ENCODE measurements around the gene TCF25. TPM values are rescaled to one million over a fixed set of nuclear protein-coding genes. Genes with fewer than 3 reads are reported as not detected.
A peak's percentile ranks its signal among the peaks of the same experiment; 100 is the strongest.
"Not testable (repeated sequence)": the region's sequence is repeated elsewhere in the genome, so short reads cannot be mapped to it uniquely, and the experiment has no call there.

TCF25 gene
- 100 to 1,000 TPM; 123 to 202 (median 160) TPM for total RNA-seq

DNA sequence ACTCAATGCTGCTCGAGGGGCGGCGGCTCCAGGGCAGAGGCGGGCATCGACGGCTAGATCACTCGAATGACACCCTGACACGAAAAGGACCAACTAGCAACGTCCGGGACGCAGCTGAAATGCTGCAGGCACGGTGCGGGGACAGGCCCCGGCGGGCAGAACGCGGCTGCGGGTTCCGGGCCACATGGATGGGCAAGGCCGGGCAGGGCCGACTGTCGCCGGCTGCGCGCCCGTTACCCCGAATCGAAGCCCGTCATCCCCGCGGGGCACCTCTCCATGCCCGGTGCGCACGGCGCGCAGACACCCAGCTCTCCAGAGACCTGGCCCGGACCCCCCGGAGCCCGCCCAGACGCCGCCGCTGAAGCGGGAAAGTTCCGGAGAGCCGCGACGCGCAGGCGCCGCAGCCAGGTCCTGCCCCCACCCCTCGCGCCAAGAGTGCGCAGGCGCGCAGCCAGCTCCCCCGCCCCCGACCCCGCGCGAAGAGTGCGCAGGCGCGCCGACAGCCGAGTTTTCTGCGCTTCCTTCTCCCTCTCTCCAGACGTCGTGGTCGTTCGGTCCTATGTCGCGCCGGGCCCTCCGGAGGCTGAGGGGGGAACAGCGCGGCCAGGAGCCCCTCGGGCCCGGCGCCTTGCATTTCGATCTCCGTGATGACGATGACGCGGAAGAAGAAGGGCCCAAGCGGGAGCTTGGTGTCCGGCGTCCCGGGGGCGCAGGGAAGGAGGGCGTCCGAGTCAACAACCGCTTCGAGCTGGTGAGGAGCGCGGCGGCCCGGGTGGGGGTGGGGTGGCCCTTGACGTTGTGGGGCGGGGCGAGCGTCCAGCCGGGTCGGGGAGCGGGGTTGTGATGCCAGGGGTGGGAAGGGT, at the start of gene TCF25:
Gene TCF25, plus strand, starts transcription at position 484 of the 863 bp plus-strand sequence. Its CDS starts 76 bp downstream, at position 560.
- no peak for DNase-seq (ENCODE audit: low spot score)
- ATAC-seq (ENCODE audit: low FRiP score) = peak; percentile 75
- TF ChIP-seq, protein P1, sequence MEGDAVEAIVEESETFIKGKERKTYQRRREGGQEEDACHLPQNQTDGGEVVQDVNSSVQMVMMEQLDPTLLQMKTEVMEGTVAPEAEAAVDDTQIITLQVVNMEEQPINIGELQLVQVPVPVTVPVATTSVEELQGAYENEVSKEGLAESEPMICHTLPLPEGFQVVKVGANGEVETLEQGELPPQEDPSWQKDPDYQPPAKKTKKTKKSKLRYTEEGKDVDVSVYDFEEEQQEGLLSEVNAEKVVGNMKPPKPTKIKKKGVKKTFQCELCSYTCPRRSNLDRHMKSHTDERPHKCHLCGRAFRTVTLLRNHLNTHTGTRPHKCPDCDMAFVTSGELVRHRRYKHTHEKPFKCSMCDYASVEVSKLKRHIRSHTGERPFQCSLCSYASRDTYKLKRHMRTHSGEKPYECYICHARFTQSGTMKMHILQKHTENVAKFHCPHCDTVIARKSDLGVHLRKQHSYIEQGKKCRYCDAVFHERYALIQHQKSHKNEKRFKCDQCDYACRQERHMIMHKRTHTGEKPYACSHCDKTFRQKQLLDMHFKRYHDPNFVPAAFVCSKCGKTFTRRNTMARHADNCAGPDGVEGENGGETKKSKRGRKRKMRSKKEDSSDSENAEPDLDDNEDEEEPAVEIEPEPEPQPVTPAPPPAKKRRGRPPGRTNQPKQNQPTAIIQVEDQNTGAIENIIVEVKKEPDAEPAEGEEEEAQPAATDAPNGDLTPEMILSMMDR (IDR thresholded peaks at IDR 0.05) = no peak

- not testable (repeated sequence) for ATAC-seq (ENCODE audit: low FRiP score); DNase-seq (ENCODE audit: low spot score)
Measured at GRCh38 chr16:89823824-89824148, 49.6 kb upstream of the TCF25 start.

- no peak for DNase-seq (ENCODE audit: low spot score)
- no peak for ATAC-seq (ENCODE audit: low FRiP score)
- TF ChIP-seq, protein P1 (IDR thresholded peaks at IDR 0.05) = no peak
Measured at GRCh38 chr16:89826531-89827382, 46.6 kb upstream of the TCF25 start.

DNA sequence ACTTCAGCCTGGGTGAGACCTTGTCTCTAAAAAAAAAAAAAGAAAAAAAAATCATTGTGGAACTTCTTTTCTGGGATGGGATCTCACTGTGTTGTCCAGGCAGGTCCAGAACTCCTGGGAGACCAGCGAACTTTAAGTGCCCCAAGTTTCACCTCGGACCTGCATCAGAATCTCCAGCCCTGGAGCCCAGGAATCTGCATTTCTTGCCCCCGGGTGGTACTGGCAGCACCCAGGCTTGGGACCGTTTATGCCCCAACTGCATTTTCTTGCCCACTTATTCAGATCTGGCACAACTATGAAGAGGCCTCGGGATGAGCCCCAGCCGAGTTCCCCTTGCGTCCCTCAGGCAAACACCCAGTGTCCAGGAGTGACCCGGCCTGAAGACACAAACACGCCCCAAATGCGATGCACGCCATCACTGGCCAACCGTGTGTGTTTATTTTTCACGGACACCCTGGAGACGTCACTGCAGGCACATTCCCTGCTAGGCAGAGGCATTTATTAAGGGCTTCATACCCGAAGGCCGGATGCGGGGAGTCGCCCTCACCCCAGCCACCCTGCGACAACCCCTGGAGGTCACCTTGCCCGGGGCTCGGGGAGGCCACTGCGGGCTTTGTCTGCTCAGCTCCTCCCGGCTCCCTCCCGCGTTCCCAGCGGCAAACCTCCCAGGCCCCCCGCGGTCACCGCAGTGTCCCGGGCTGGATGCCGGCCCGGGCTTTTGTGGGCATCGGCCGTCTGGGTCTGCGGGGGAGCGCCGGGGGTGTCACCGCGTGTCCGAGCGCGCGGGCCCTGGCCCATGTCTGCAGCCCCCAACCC, 45.8 kb upstream of the TCF25 start:
- ATAC-seq (ENCODE audit: low FRiP score) = peak; percentile 5
- TF ChIP-seq, protein P1 (IDR thresholded peaks at IDR 0.05) = no peak
- no peak for DNase-seq (ENCODE audit: low spot score)

- DNase-seq (ENCODE audit: low spot score) (no peak), ATAC-seq (ENCODE audit: low FRiP score) (peak; percentile 93)
- TF ChIP-seq, protein P1 (IDR thresholded peaks at IDR 0.05) = no peak
Measured at GRCh38 chr16:89828199-89828869, 45.1 kb upstream of the TCF25 start, which contains the start of gene SPIRE2. Gene SPIRE2, plus strand, starts transcription at chr16:89828475. Its CDS starts 76 bp downstream, at chr16:89828551.

GRCh38 chr16:89828870-89829629, 44.3 kb upstream of the TCF25 start:
- TF ChIP-seq, protein P1 (IDR thresholded peaks at IDR 0.05) = no peak

More at GRCh38 chr16:89828870-89829629, 44.3 kb upstream of the TCF25 start:
- ATAC-seq (ENCODE audit: low FRiP score) (peak; percentile 15), DNase-seq (ENCODE audit: low spot score) (no peak)

Data from omental fat pad (tissue), 4 donors.